Stimulated activated CD8-positive, alpha-beta memory T cell treated with anti-CD3 and anti-CD28 coated beads, Interleukin-7, amount 100 ng/mL, for 48 hours (primary cell): ENCODE results near the gene ABHD1.
"Not testable (repeated sequence)": the region's sequence is repeated elsewhere in the genome, so short reads cannot be mapped to it uniquely, and the experiment has no call there.

Source experiments
- DNase-seq, 2 donors: peaks; one replicate each; pipeline ENCODE4 v3.0.0-alpha.2; 2020; ENCODE audit warnings: low read depth in 1 of 2; ENCODE audit errors: extremely low read depth in 1 of 2

Gene ABHD1

GRCh38 chr2:27123302-27124150 lies at the start of gene ABHD1:
ABHD1 (plus strand) TSS chr2:27123815; CDS start chr2:27123949, 134 bp downstream.
- peak in 1 of 2 donors; percentile 27 for DNase-seq

- DNase-seq, result no peak
Observed at GRCh38 chr2:27074738-27075565, 48.7 kb upstream of the ABHD1 start.

- not testable (repeated sequence) for DNase-seq
Observed at GRCh38 chr2:27075566-27075871, 48.1 kb upstream of the ABHD1 start.

GRCh38 chr2:27076323-27076722 lies 47.3 kb upstream of the ABHD1 start:
- DNase-seq, result no peak

- DNase-seq, result no peak
Observed at GRCh38 chr2:27077231-27077630, 46.4 kb upstream of the ABHD1 start.

GRCh38 chr2:27078267-27079194 lies 45.1 kb upstream of the ABHD1 start, which contains the start of gene EMILIN1:
EMILIN1 (plus strand) TSS chr2:27078615; CDS start chr2:27079066, 451 bp downstream.
- DNase-seq, result no peak

- DNase-seq, result no peak
Observed at GRCh38 chr2:27079233-27080139, 44.1 kb upstream of the ABHD1 start.

GRCh38 chr2:27080140-27080469 lies 43.5 kb upstream of the ABHD1 start:
- no peak for DNase-seq

- no peak for DNase-seq
Observed at GRCh38 chr2:27080603-27080936, 43.0 kb upstream of the ABHD1 start.

- no peak for DNase-seq
Observed at GRCh38 chr2:27081984-27082772, 41.4 kb upstream of the ABHD1 start.

GRCh38 chr2:27082773-27083409 lies 40.7 kb upstream of the ABHD1 start:
- DNase-seq, result no peak

GRCh38 chr2:27083410-27084296 lies 40.0 kb upstream of the ABHD1 start:
- no peak for DNase-seq

GRCh38 chr2:27084297-27085061 lies 39.1 kb upstream of the ABHD1 start:
- DNase-seq, result no peak

GRCh38 chr2:27085062-27085672 lies 38.4 kb upstream of the ABHD1 start:
- DNase-seq, result no peak

- DNase-seq, result peak in 1 of 2 donors; percentile 11
Observed at GRCh38 chr2:27085673-27086089, 37.9 kb upstream of the ABHD1 start.

GRCh38 chr2:27086090-27086723 lies 37.4 kb upstream of the ABHD1 start:
- DNase-seq, result peak; percentile 91 to 99
